OCI-LY7 (cell line): ENCODE measurements around the gene USH2A. TPM values are rescaled to one million over a fixed set of nuclear protein-coding genes. Genes with fewer than 3 reads are reported as not detected.

Experiments
- BruUV-seq: library from RNA; stranded (reverse); fragments of 400-500 nt; replicated peaks from 2 replicates; lab custom pipeline; 2021; lab: Mats Ljungman, UMichigan
- CTCF ChIA-PET: fragments of 300-600 bp; sonication (Branson Sonifier 250); formaldehyde crosslinking; loops from one replicate; lab custom pipeline; 2022; ENCODE audit warnings: antibody characterized with exemption; ENCODE audit not compliant: unreplicated experiment; lab: Charles Lee
- POLR2A ChIA-PET: fragments of 300-600 bp; sonication (Branson Sonifier 250); formaldehyde crosslinking; loops from one replicate; lab custom pipeline; 2022; ENCODE audit warnings: antibody characterized with exemption; lab: Charles Lee
- DNase-seq: peaks from one replicate; pipeline ENCODE4 v3.0.0-alpha.2; 2015; ENCODE audit warnings: low spot score
- H2AFZ ChIP-seq: fragments of 200-600 bp; sonication (generic), shearing (Covaris generic); 2 replicates; pipeline ENCODE4 v1.6.1; 2014; ENCODE audit warnings: mild to moderate bottlenecking, antibody characterized with exemption, low read length, moderate library complexity
- H3K27ac ChIP-seq: fragments of 200-600 bp; sonication (generic); 2 replicates; pipeline ENCODE4 v1.5.1; 2014; ENCODE audit warnings: mixed run types, low read depth, mild to moderate bottlenecking, moderate library complexity, low read length, inconsistent platforms; ENCODE audit not compliant: poor library complexity, severe bottlenecking
- H3K36me3 ChIP-seq: fragments of 200-600 bp; sonication (generic); 2 replicates; pipeline ENCODE4 v1.6.1; 2014; ENCODE audit warnings: mild to moderate bottlenecking, antibody characterized with exemption, low read length, moderate library complexity, mixed read lengths; ENCODE audit not compliant: insufficient read depth
- H3K4me1 ChIP-seq: fragments of 200-600 bp; sonication (generic); 2 replicates; pipeline ENCODE4 v1.5.1; 2014; ENCODE audit warnings: mild to moderate bottlenecking, low read length; ENCODE audit not compliant: insufficient read depth, poor library complexity, severe bottlenecking
- H3K4me2 ChIP-seq: fragments of 200-600 bp; sonication (generic); 2 replicates; pipeline ENCODE4 v1.6.1; 2014; ENCODE audit warnings: mild to moderate bottlenecking, low read length
- H3K4me3 ChIP-seq: fragments of 200-600 bp; sonication (generic); 2 replicates; pipeline ENCODE4 v1.5.1; 2014; ENCODE audit warnings: mild to moderate bottlenecking, low read depth, low read length; ENCODE audit not compliant: poor library complexity, severe bottlenecking
- H3K79me2 ChIP-seq: fragments of 200-600 bp; sonication (generic); 2 replicates; pipeline ENCODE4 v1.6.1; 2016; ENCODE audit warnings: low read depth, mild to moderate bottlenecking, low read length, moderate library complexity, mixed read lengths; ENCODE audit not compliant: insufficient read depth
- H3K9me2 ChIP-seq: fragments of 200-600 bp; sonication (generic); 2 replicates; pipeline ENCODE4 v1.6.1; 2016; ENCODE audit warnings: mild to moderate bottlenecking, low read length, mixed read lengths; ENCODE audit not compliant: insufficient read depth
- H3K9me3 ChIP-seq: fragments of 200-600 bp; sonication (generic); 2 replicates; pipeline ENCODE4 v1.6.1; 2014; ENCODE audit warnings: mild to moderate bottlenecking, mixed run types, low read length, mixed read lengths
- H4K20me1 ChIP-seq: fragments of 200-600 bp; sonication (generic); 2 replicates; pipeline ENCODE4 v1.6.1; 2014; ENCODE audit warnings: mild to moderate bottlenecking, antibody characterized with exemption, low read length, moderate library complexity, mixed read lengths; ENCODE audit not compliant: insufficient read depth
- EZH2phosphoT487 ChIP-seq: fragments of 200-600 bp; sonication (generic); IDR thresholded peaks from 2 replicates; pipeline ENCODE4 v1.6.1; 2018; ENCODE audit warnings: low read depth, borderline replicate concordance, mild to moderate bottlenecking, mixed run types, antibody characterized with exemption, low read length, moderate library complexity, mixed read lengths
- intact Hi-C: fragments of 100-400 bp; cut with micrococcal nuclease; formaldehyde crosslinking; loops from one replicate; pipeline ENCODE4 v1.10.0; 2022; ENCODE audit not compliant: unreplicated experiment
- total RNA-seq, 2 experiments: library from RNA; depleted of rRNA in 1 of 2; stranded (reverse); fragments of >200 nt in 1 of 2; shearing (Covaris generic) in 1 of 2; gene quantifications; 2 replicates each; pipeline ENCODE4 v1.2.3, GENCODE V29; 2014 to 2022
- TF ChIP-seq, protein P1 (sequence below): fragments of 200-600 bp; sonication (generic); conservative IDR thresholded peaks from 2 replicates; pipeline ENCODE4 v1.5.1; 2014; ENCODE audit warnings: mild to moderate bottlenecking, antibody characterized with exemption, low read length, moderate library complexity, mixed read lengths

The USH2A gene
- total RNA-seq, 2 experiments from 2014 or later = not detected

DNA sequence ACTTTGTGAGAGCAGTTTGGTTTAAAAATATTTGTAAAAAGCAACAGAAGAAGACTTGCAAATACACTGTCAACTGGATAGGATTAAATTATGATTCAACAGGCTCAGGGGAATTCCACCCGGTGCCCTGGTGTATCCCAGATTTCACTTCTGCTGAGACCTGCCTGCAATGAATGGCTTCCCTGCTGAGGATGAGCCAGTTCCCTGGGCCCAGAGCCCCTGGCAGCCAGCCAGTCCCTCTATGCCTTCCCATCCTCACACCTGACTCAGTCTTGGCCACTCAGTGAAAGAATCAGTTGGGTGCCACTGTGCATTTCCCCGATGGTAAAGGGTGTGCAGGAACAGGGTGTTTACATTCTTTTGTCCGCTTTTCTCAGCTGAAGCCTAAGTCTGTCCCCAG, 791.8 kb downstream of the USH2A start:
- CTCF ChIA-PET = no interaction called here
- Histone ChIP-seq H3K36me3 (no peaks in the 10 kb centered on the region), H2AFZ (no peak overlapping the region), H3K9me3 (no peaks in the 10 kb centered on the region), H3K79me2 (no peaks in the 10 kb centered on the region), H3K4me1 (no peaks in the 10 kb centered on the region), H3K9me2 (no peaks in the 10 kb centered on the region), H3K27ac (no peak overlapping the region), H3K4me3 (no peak overlapping the region), H4K20me1 (no peaks in the 10 kb centered on the region), H3K4me2 (no peak overlapping the region)
- intact Hi-C loops = no loop called here
- POLR2A ChIA-PET = no interaction called here
- BruUV-seq = no TSS peak
- DNase-seq = no peak
- TF ChIP-seq, protein P1, sequence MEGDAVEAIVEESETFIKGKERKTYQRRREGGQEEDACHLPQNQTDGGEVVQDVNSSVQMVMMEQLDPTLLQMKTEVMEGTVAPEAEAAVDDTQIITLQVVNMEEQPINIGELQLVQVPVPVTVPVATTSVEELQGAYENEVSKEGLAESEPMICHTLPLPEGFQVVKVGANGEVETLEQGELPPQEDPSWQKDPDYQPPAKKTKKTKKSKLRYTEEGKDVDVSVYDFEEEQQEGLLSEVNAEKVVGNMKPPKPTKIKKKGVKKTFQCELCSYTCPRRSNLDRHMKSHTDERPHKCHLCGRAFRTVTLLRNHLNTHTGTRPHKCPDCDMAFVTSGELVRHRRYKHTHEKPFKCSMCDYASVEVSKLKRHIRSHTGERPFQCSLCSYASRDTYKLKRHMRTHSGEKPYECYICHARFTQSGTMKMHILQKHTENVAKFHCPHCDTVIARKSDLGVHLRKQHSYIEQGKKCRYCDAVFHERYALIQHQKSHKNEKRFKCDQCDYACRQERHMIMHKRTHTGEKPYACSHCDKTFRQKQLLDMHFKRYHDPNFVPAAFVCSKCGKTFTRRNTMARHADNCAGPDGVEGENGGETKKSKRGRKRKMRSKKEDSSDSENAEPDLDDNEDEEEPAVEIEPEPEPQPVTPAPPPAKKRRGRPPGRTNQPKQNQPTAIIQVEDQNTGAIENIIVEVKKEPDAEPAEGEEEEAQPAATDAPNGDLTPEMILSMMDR = no peak
- no peak for TF ChIP-seq EZH2phosphoT487

DNA sequence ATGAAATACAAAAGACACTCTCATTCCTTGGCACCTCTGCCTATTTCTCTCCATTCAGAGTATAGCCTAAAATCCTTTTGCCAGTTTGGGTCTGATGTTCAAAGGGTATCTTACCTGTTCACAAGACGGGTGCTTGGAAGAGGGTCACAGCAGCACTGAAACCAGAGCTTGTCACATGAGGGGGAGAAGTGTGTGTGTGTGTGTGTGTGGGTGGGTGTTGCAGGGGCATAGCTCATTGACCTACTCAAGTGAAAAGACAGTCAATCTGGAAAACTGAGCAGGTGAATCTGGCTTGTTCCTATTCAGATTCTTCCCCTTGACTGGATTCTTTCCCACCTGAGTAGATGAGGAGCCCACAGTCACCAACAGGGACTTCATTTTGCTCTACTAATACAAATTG, 792.2 kb downstream of the USH2A start:
- H2AFZ ChIP-seq = no peak overlapping the region
- H3K79me2 ChIP-seq = no peaks in the 10 kb centered on the region
- no peak overlapping the region for H3K4me3 ChIP-seq
- intact Hi-C loops = no loop called here
- no TSS peak for BruUV-seq
- H3K36me3 ChIP-seq = no peaks in the 10 kb centered on the region
- no peaks in the 10 kb centered on the region for H4K20me1 ChIP-seq
- H3K4me1 ChIP-seq = no peaks in the 10 kb centered on the region
- CTCF ChIA-PET = no interaction called here
- POLR2A ChIA-PET = no interaction called here
- no peaks in the 10 kb centered on the region for H3K9me2 ChIP-seq
- no peak overlapping the region for H3K4me2 ChIP-seq
- no peaks in the 10 kb centered on the region for H3K9me3 ChIP-seq
- H3K27ac ChIP-seq = no peak overlapping the region
- no peak for TF ChIP-seq EZH2phosphoT487
- TF ChIP-seq, protein P1 = no peak
- no peak for DNase-seq

DNA sequence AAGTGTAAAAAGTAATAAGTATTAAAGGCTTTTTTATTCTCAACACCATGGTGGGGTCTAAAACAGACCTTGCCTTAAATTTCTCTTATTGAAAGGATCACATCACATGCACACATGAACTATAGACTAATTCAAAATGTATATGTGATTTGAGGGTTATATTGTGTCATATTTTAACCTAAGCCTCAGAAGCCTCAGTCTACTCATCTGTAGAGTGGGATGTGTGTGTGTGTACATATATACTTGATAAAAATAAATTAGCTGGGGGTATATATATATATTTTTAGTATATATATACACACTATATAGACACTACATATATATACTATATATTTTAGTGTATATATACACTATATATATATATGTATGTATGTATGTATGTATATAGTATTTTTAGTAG, 797.3 kb downstream of the USH2A start:
- BruUV-seq = no TSS peak
- ChIA-PET CTCF (no interaction called here), POLR2A (no interaction called here)
- no peak for DNase-seq
- no peaks in the 10 kb centered on the region for H3K9me2 ChIP-seq
- TF ChIP-seq, protein P1 = no peak
- no peak for TF ChIP-seq EZH2phosphoT487
- H3K27ac ChIP-seq = no peak overlapping the region
- intact Hi-C loops = no loop called here
- no peak overlapping the region for H3K4me2 ChIP-seq
- no peaks in the 10 kb centered on the region for H3K36me3 ChIP-seq
- no peaks in the 10 kb centered on the region for H4K20me1 ChIP-seq
- no peak overlapping the region for H2AFZ ChIP-seq
- no peak overlapping the region for H3K4me3 ChIP-seq
- no peaks in the 10 kb centered on the region for H3K4me1 ChIP-seq
- H3K9me3 ChIP-seq = no peaks in the 10 kb centered on the region
- no peaks in the 10 kb centered on the region for H3K79me2 ChIP-seq
